Activated naive CD8-positive, alpha-beta T cell treated with anti-CD3 and anti-CD28 coated beads, Interleukin-2, amount 10 ng/mL, durations not matched to agents 7 days and 5 days (primary cell): ENCODE results near the gene IER5. TPM values are rescaled to one million over a fixed set of nuclear protein-coding genes. Genes with fewer than 3 reads are reported as not detected.

Source experiments
- ATAC-seq: fragments of 150-1000 bp; cut with Tn5 transposase; one replicate; pipeline ENCODE4 v1.10.0; 2021; ENCODE audit warnings: low read depth, moderate library complexity
- POLR2A ChIA-PET: fragments of 350-600 bp; sonication (Branson Sonifier 250); formaldehyde crosslinking; loops from one replicate; lab custom pipeline; 2021; ENCODE audit warnings: antibody characterized with exemption; lab: Charles Lee
- DNase-seq: peaks from one replicate; pipeline ENCODE4 v3.0.0; 2021
- H3K27ac Mint-ChIP-seq: one replicate; pipeline ENCODE4 v1.8.0; 2022; ENCODE audit warnings: mild to moderate bottlenecking, mixed read lengths
- H3K27me3 Mint-ChIP-seq: one replicate; pipeline ENCODE4 v1.8.0; 2022; ENCODE audit warnings: mild to moderate bottlenecking, moderate library complexity, mixed read lengths
- H3K36me3 Mint-ChIP-seq: one replicate; pipeline ENCODE4 v1.8.0; 2021; ENCODE audit warnings: mild to moderate bottlenecking, mixed read lengths
- H3K4me1 Mint-ChIP-seq: one replicate; pipeline ENCODE4 v1.8.0; 2021; ENCODE audit warnings: mixed read lengths
- H3K4me3 Mint-ChIP-seq: one replicate; pipeline ENCODE4 v1.8.0; 2022; ENCODE audit warnings: mild to moderate bottlenecking, moderate library complexity, mixed read lengths
- H3K9me3 Mint-ChIP-seq: one replicate; pipeline ENCODE4 v1.8.0; 2021; ENCODE audit warnings: mixed read lengths
- total RNA-seq, 2 experiments: library from RNA; stranded (reverse); gene quantifications; one replicate each; pipeline ENCODE4 v1.2.3, GENCODE V29; 2021

The IER5 gene
- total RNA-seq, 2 experiments from 2014 or later: 36.6 to 36.8 TPM

- DNase-seq (no peak), ATAC-seq (no peak)
- H3K27ac Mint-ChIP-seq: peak overlapping the region; percentile 83
- no peak overlapping the region for H3K4me3 Mint-ChIP-seq
- H3K9me3 Mint-ChIP-seq: peaks cover 5% of the 10 kb centered on the region
- H3K36me3 Mint-ChIP-seq: peaks cover 35% of the 10 kb centered on the region
- POLR2A ChIA-PET: interaction anchor here (1.9 to 2.3 kb wide), 2 partner anchors 29 to 44 kb away, joined by 10 to 19 read pairs; no protein-coding TSS in a partner anchor
- H3K27me3 Mint-ChIP-seq: no peaks in the 10 kb centered on the region
- peaks cover 17% of the 10 kb centered on the region for H3K4me1 Mint-ChIP-seq
Measured at GRCh38 chr1:181061487-181061886, 27.0 kb upstream of the IER5 start.

- H3K4me1 Mint-ChIP-seq: peaks cover 17% of the 10 kb centered on the region
Measured at GRCh38 chr1:181061891-181062835, 26.3 kb upstream of the IER5 start.

GRCh38 chr1:181062836-181063428 lies 25.6 kb upstream of the IER5 start:
- Mint-ChIP-seq H3K4me1 (peaks cover 17% of the 10 kb centered on the region), H3K27me3 (no peaks in the 10 kb centered on the region), H3K27ac (peak overlapping the region; percentile 83), H3K4me3 (peak overlapping the region; percentile 63), H3K9me3 (peaks cover 5% of the 10 kb centered on the region), H3K36me3 (peaks cover 26% of the 10 kb centered on the region)
- POLR2A ChIA-PET: interaction anchor here (1.2 to 2.3 kb wide), 4 partner anchors 10 to 79 kb away, joined by 3 to 19 read pairs (median 7); no protein-coding TSS in a partner anchor
- ATAC-seq (peak; percentile 95), DNase-seq (peak; percentile 44)

More at GRCh38 chr1:181061891-181062835, 26.3 kb upstream of the IER5 start:
- POLR2A ChIA-PET: interaction anchor here (1.2 to 2.3 kb wide), 4 partner anchors 11 to 79 kb away, joined by 3 to 19 read pairs (median 7); no protein-coding TSS in a partner anchor
- Mint-ChIP-seq H3K9me3 (peaks cover 5% of the 10 kb centered on the region), H3K36me3 (peaks cover 30% of the 10 kb centered on the region), H3K27me3 (no peaks in the 10 kb centered on the region), H3K4me3 (peak overlapping the region; percentile 63), H3K27ac (peak overlapping the region; percentile 83)
- DNase-seq (peak; percentile 43), ATAC-seq (peak; percentile 46)

- Mint-ChIP-seq H3K4me3 (no peak overlapping the region), H3K27me3 (peaks cover 2% of the 10 kb centered on the region), H3K27ac (no peak overlapping the region), H3K9me3 (peaks cover 5% of the 10 kb centered on the region), H3K4me1 (peaks cover 17% of the 10 kb centered on the region), H3K36me3 (peaks cover 15% of the 10 kb centered on the region)
- DNase-seq: no peak
- ATAC-seq: no peak
- POLR2A ChIA-PET: interaction anchor here (0.6 to 0.7 kb wide), 3 partner anchors 41 to 327 kb away, joined by 3 to 4 read pairs (median 4); no protein-coding TSS in a partner anchor
Measured at GRCh38 chr1:181064011-181064623, 24.4 kb upstream of the IER5 start.

GRCh38 chr1:181064702-181065101 lies 23.8 kb upstream of the IER5 start:
- no peak overlapping the region for H3K27ac Mint-ChIP-seq

GRCh38 chr1:181073638-181074037 lies 14.9 kb upstream of the IER5 start:
- H3K36me3 Mint-ChIP-seq: no peaks in the 10 kb centered on the region
- no peak overlapping the region for H3K27ac Mint-ChIP-seq
- ATAC-seq (no peak), DNase-seq (no peak)
- peaks cover 40% of the 10 kb centered on the region for H3K27me3 Mint-ChIP-seq
- peaks cover 2% of the 10 kb centered on the region for H3K9me3 Mint-ChIP-seq
- H3K4me3 Mint-ChIP-seq: no peak overlapping the region
- POLR2A ChIA-PET: no interaction called here
- no peaks in the 10 kb centered on the region for H3K4me1 Mint-ChIP-seq

More at GRCh38 chr1:181064702-181065101, 23.8 kb upstream of the IER5 start:
- peaks cover 17% of the 10 kb centered on the region for H3K4me1 Mint-ChIP-seq
- peaks cover 1% of the 10 kb centered on the region for H3K9me3 Mint-ChIP-seq
- peaks cover 6% of the 10 kb centered on the region for H3K27me3 Mint-ChIP-seq
- ATAC-seq: no peak
- H3K4me3 Mint-ChIP-seq: no peak overlapping the region
- POLR2A ChIA-PET: interaction anchor here (0.7 kb wide), 2 partner anchors 24 to 83 kb away, joined by 3 read pairs; no protein-coding TSS in a partner anchor
- no peak for DNase-seq
- peaks cover 9% of the 10 kb centered on the region for H3K36me3 Mint-ChIP-seq

- H3K27ac Mint-ChIP-seq: no peak overlapping the region
- H3K27me3 Mint-ChIP-seq: peaks cover 45% of the 10 kb centered on the region
- POLR2A ChIA-PET: interaction anchor here (0.7 kb wide), 1 partner anchor 15 kb away, joined by 4 read pairs; no protein-coding TSS in a partner anchor
Measured at GRCh38 chr1:181075766-181076350, 12.6 kb upstream of the IER5 start.

GRCh38 chr1:181076852-181077251 lies 11.6 kb upstream of the IER5 start:
- DNase-seq: no peak
- POLR2A ChIA-PET: no interaction called here
- H3K36me3 Mint-ChIP-seq: no peaks in the 10 kb centered on the region

More at GRCh38 chr1:181075766-181076350, 12.6 kb upstream of the IER5 start:
- no peak overlapping the region for H3K4me3 Mint-ChIP-seq
- DNase-seq: no peak
- no peak for ATAC-seq
- H3K9me3 Mint-ChIP-seq: peaks cover 2% of the 10 kb centered on the region
- H3K4me1 Mint-ChIP-seq: peaks cover 6% of the 10 kb centered on the region
- H3K36me3 Mint-ChIP-seq: no peaks in the 10 kb centered on the region

GRCh38 chr1:181077576-181078242 lies 10.8 kb upstream of the IER5 start:
- DNase-seq (no peak), ATAC-seq (no peak)
- Mint-ChIP-seq H3K27me3 (peaks cover 50% of the 10 kb centered on the region), H3K36me3 (no peaks in the 10 kb centered on the region), H3K9me3 (peaks cover 2% of the 10 kb centered on the region), H3K4me3 (no peak overlapping the region), H3K27ac (no peak overlapping the region), H3K4me1 (peaks cover 7% of the 10 kb centered on the region)
- POLR2A ChIA-PET: no interaction called here

More at GRCh38 chr1:181076852-181077251, 11.6 kb upstream of the IER5 start:
- Mint-ChIP-seq H3K27me3 (peaks cover 47% of the 10 kb centered on the region), H3K4me3 (no peak overlapping the region), H3K9me3 (peaks cover 2% of the 10 kb centered on the region), H3K4me1 (peaks cover 7% of the 10 kb centered on the region), H3K27ac (no peak overlapping the region)
- no peak for ATAC-seq

GRCh38 chr1:181079382-181079781 lies 9.1 kb upstream of the IER5 start:
- DNase-seq (no peak), ATAC-seq (no peak)
- H3K36me3 Mint-ChIP-seq: no peaks in the 10 kb centered on the region
- H3K9me3 Mint-ChIP-seq: peaks cover 2% of the 10 kb centered on the region
- peaks cover 49% of the 10 kb centered on the region for H3K27me3 Mint-ChIP-seq
- no peak overlapping the region for H3K4me3 Mint-ChIP-seq
- H3K27ac Mint-ChIP-seq: no peak overlapping the region
- peaks cover 12% of the 10 kb centered on the region for H3K4me1 Mint-ChIP-seq
- POLR2A ChIA-PET: interaction anchor here (1.3 to 1.7 kb wide), 2 partner anchors 9 to 11 kb away, joined by 4 read pairs; partner anchors contain the start of gene IER5

- no peak overlapping the region for H3K27ac Mint-ChIP-seq
- peaks cover 15% of the 10 kb centered on the region for H3K4me1 Mint-ChIP-seq
- ATAC-seq (no peak), DNase-seq (no peak)
- POLR2A ChIA-PET: interaction anchor here (1.3 to 1.7 kb wide), 2 partner anchors 9 to 10 kb away, joined by 4 read pairs; partner anchors contain the start of gene IER5
- H3K9me3 Mint-ChIP-seq: no peaks in the 10 kb centered on the region
- H3K4me3 Mint-ChIP-seq: no peak overlapping the region
- no peaks in the 10 kb centered on the region for H3K36me3 Mint-ChIP-seq
- peaks cover 49% of the 10 kb centered on the region for H3K27me3 Mint-ChIP-seq
Measured at GRCh38 chr1:181079920-181080319, 8.6 kb upstream of the IER5 start.

- DNase-seq (no peak), ATAC-seq (no peak)
Measured at GRCh38 chr1:181080556-181080955, 7.9 kb upstream of the IER5 start.

More at GRCh38 chr1:181080556-181080955, 7.9 kb upstream of the IER5 start:
- POLR2A ChIA-PET: interaction anchor here (1.0 to 1.7 kb wide), 2 partner anchors 8 to 55 kb away, joined by 3 to 4 read pairs; partner anchors contain the start of gene IER5
- H3K4me3 Mint-ChIP-seq: no peak overlapping the region
- peaks cover 44% of the 10 kb centered on the region for H3K27me3 Mint-ChIP-seq
- no peaks in the 10 kb centered on the region for H3K9me3 Mint-ChIP-seq
- peaks cover 17% of the 10 kb centered on the region for H3K4me1 Mint-ChIP-seq
- no peak overlapping the region for H3K27ac Mint-ChIP-seq
- H3K36me3 Mint-ChIP-seq: no peaks in the 10 kb centered on the region
